SW480 (cell line): ENCODE data around the gene ANKRD6.

Experiments used
- DNase-seq: peaks from one replicate; pipeline ENCODE4 v3.0.0-alpha.2; 2016; ENCODE audit warnings: low spot score

The ANKRD6 gene

DNA sequence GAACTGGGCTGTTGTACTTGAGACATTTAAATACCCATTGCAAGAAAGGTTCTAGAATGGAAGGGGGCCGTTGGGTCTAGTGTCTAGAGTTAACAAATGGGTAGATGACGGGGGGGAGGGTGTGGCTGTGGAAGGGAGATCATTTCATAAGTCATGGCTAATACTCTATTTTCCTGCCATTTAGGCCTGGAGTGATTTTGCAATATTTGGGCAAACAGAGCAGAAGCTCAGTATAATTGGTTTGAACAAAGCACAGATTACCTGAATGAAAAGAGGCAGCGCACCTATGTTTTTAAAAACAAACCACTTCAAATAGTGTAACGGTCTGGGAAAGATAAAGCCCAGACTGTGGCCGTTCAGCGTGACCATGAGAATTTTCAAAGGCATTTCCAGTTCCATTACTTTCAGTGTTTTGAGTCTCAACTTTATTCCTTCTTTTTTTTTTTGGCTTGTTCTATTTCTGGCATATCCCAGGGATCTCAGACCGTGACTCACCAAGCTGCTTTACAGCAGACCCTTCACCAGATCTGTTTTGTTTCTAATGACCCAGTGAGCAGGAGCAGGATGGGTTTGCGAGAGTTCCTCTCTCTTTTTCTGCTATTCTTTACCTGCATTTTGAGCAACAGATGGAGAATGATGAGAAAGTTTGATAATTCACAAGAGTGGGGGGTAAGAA lies 131.9 kb downstream of the ANKRD6 start:
- DNase-seq, result no peak

DNA sequence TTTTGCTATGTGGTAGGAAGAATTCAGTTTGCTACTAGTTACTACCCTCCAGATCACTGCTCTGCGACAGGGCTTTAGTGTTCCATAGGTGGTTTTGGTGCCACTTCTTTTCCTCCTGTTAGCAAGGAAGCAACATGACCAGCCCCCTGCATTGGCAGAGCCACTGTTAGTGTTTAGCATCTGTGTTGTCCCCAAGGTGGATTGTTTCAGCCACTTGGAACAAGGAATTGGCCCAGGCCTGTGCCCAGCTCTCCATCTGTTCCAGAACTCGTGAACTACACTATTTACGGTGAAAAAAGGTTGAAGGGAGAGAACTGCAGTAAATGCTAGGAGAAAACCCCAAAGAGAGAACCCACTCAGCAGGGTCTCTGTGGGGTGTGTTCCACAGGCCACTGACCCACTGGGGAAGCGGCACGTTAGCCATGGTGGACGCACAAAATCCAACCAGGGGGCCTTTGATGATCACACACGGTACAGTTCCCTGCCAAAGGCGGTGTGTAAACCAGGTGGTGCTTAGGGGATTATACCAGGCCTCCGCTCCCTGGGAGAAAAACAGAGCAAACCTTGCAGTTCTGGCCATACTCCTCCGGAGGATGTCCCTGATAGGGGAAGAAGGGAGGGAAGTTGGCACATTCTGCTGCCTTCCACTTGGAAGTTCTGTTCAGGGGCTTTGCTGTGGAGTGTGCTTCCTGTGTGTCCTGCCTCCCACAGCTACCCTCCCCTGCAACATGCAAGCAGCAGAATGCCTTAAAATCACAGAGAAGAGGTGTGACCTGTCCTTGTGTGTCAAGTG lies 133.3 kb downstream of the ANKRD6 start:
- no peak for DNase-seq

DNA sequence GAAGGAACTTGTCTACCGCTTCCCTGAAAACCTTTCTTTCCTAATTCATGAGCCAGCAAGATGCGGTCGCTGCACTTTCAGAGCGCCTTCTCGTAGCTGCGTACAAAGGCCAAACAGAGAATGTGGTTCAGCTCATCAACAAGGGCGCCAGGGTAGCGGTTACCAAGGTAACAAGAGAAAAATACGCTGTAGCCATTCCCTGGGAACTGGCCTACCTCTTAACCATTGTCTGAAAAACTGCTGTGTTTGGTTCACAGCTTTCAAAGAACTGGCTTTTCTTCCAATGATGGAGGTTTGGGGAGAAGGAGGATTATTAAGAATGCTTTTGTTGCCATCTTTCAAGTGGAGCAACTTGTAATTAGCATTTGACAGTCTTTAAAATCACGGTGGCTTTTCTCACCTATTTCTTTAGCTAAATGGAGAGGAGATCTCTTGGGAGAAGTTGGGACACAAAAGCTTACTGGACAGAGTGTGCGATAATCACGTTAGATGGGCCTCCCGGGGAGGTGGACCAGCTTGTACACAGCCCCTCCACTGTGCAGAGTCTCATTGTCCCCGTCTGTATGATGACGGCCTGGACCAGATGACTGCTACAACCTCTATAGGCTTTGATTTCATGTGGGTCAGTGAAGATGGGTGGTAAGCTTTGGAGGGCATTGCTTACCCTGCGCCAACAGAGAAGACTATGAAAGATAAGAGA lies 134.1 kb downstream of the ANKRD6 start:
- no peak for DNase-seq

DNA sequence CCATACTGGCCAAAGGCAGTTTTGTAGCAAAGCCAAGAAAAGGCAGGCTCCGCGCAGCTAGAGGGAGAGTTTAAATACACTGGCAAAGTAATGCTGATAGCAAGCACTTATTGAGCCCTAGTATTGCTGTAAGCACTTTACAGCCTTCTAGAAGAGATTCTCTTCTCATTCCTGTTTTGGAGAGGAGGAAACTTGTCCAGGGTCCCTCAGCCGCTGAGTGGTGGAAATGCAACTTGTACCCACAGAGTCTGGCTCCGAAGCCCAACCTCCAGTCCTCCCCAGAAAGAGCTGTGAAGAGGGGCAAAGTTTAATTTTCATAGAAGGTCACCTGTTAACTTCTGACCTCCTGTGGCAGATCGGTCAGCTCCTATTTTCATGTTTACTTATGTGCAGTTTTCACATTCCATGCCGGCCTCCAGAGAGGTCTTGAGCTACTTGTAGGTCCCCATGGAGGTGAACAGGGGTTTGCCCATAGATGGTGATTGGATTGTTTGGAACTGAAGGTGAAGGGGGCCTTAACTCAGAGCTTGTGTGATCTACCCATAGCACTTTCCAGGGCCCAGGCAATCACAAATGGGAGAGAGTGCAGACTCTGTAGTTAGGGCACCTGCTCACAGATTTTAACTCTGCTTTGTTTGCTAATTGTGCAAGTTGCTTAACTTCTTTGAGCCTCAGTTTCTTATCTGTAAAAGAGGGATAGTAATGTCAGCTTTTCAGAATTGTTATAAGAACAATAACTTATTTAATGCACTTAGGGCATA lies 134.9 kb downstream of the ANKRD6 start:
- DNase-seq, result no peak

DNA sequence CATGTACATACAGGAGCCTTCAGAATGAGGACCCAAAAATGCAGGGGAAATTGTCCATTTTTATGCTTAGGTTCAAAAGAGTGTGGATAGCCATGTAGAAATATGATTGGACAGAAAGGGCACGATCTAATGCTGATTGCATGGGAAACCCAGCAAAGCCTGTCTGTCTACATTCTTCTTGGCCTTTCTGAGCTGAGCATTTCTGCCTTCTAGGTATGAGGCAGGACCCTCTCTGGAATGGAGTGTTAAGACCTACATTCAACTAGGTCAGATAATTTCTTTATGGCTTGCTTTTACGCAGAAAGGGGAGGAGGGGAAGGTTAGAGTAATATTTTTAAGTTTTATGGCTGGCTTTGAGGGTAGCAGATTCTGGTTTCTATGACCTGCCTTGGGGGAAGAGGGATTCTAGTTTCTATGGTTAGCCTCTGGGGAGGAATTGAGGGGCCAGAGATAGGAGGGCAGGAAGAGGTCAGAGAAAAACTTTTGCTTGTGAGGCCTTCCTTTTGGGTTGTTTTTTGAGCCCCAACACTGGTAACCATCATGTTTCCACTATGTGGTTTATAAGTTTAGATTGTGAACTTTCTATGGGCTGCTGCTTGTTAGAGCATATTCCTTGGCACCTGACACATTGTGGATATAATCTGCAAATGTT lies 142.1 kb downstream of the ANKRD6 start:
- DNase-seq, result no peak

DNA sequence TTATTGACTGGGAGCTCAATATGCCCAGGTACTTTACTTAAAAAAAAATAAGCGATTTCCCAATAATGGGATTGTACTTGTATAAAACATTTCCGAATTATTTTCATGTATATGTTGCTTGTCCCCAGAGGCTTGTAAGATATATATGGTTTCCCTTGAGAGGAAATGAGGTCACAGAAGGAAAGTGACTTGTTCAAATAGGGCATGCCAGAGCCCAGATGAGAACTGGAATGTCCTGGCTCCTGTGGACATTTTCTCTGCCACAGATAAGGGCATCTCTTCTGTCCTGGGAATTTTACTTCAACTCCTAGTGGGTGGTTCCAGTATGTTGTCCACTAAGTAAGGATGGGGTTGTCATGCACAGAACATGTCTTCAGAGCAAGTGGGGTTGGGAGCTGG lies 142.6 kb downstream of the ANKRD6 start:
- no peak for DNase-seq

DNA sequence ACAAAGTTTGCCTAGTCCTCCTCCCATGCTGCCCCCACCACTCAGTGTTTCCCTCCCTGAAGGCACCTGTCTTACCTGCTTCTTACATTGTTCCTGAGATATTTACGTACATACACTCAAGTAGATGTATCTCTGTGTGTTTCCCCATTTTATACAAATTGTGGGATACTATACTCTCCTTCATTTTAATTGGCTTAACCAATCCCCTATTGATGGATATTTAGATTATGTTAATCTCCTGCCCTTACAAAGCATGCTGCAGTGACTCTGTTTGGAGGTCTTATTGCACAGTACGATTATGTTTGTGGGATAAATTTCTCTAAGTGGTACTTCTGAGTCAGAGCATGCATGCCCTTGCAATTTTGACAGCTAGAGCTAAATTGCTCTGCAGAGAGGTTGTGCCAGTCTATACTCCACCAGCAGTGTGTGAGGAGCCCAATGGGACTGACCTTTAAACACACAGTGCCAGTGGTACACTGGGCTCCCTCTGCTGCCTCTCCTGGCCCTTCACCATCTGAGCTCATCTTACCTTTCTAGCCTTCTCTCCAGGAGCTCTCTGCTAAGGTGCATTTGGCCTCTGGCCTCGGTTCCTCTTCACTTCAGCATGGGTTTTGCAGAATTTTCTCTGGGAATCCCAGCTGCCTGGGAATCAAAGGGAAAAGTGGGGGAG lies 148.2 kb downstream of the ANKRD6 start:
- no peak for DNase-seq

DNA sequence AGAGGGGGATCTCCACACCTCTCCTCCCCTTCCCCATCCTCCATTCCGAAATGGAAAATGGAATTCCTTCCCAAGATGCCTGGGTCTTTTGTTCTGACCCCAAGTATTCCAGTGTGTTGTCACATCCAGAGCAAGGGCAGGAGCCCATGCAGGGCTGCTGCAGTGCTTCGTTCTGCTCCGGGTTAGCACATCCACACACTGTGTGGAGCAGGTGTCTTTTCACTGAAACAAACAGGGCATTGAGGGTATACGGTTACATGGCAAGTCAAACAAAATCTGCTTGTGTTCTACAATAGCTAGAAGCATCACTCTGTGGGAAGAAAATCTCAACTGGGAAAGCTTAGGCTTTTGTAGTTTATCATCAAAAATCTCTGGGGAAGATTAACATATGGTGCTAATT lies 148.7 kb downstream of the ANKRD6 start:
- DNase-seq, result no peak

DNA sequence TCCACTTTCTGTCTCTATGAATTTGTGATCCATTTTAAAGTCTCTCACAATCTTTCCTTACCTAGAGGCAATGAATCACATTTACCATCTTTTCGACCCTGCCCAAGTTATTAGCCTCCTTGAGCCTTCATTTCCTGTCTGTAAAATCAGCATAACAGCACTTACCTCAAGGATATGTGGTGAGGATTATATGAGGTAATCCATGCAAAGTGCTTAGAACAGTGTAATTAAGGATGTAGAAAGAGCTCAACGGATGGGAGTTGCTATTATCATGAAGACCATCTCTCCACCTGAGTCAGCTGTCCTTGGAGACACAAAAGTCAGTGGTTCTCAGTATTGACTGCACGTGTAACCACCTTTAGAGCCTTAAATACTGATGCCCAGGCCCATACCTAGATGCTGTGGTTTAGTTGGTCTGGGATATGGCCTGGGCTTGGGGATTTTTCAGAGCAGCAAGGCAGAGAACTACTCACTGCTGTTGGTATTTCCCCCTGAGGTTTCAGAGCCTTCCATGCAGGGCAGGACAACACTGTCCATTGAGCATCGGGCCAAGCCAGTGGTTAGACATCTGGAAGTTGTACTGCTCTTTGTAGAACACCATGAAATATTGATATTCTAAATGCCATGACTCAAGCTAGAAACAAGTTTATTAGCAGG lies 149.8 kb downstream of the ANKRD6 start:
- DNase-seq, result no peak

DNA sequence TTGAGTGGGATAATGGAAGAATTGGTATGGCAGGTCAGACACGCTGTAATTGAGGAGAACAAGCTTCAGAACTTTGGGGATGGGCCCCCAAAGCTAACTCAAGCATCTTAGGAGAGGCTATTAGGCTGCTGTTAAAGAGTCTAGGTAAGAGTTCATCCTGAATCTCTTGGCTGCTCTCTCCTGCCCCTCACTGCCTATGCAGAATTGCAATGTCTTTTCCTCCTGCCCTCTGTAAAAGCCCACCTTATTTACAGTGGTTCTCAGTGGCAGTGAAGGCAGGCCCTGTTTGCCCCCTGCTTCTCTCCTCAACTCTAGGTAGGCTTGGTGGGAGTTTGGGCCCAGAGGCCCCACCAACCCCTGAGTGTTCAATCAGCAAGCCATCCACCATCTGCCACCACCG lies 150.6 kb downstream of the ANKRD6 start:
- DNase-seq, result no peak

DNA sequence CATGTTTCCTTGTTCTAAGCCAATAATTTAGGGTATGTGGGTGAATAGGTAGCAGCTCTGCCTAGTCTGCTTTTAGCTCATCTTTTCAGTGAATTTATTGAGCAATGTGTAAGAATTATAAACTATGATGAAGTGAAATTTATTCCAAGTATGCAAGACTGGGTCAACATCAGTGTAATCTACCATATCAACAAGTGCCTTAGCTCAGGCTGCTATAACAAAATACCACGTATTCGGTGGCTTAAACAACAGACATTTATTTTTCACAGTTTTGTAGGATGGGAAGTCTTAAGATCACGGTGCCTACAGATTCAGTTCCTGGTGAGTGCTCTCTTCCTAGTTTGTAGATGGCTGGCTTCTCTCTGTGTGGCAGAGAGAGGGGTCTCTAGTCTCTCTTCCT lies 151.6 kb downstream of the ANKRD6 start:
- no peak for DNase-seq

DNA sequence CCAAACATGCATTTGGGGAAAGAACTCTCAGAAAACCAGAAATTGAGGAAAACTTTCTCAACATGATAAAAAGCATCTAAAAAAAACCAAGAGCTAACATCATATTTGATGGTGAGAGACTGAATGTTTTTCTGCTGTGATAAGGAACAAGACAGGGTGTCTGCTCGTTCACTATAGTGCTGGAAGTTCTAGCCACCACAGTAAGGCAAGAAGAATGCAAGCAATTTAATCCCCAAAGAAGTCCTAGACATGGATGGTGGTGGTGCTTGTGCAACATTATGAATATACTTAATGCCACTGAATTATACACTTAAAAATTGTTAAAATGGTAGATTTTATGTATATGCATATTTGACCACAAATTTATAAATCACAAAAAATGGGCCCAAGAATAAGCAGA lies 152.2 kb downstream of the ANKRD6 start:
- DNase-seq, result no peak

DNA sequence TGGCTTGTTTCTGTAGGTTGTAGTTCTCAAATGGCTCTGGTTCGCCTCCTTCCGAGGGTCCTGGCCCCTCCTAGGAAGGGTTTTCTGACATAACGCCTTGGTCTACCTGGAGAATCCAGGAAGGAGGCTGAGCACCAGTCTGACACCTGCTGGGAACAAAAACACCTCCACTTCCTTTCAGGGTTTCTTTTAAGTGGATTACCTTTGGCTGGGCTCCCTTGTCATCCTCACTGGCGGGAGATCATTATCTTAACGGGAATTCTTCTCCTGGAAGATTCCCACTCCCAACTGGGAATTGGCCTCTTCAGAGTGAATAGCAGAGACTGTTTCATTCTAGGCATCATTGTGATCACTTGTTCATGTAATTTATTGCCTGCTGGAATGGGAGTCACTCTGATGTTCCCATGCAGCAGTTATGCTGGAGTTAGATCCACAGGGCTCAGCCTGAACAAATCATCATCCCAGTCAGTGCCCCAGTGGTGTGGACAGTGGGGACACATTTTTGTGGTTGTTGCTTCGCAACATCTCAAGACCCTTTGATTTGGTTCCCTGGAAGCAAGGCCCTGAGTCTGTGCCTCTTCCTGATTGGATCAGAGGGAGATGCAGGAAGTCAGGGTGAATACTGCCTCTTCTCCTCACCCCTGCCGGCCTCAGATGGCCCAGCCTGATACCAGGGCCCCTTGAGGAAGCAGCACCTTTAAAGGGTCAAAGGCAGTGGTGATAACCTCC lies 156.5 kb downstream of the ANKRD6 start:
- no peak for DNase-seq

DNA sequence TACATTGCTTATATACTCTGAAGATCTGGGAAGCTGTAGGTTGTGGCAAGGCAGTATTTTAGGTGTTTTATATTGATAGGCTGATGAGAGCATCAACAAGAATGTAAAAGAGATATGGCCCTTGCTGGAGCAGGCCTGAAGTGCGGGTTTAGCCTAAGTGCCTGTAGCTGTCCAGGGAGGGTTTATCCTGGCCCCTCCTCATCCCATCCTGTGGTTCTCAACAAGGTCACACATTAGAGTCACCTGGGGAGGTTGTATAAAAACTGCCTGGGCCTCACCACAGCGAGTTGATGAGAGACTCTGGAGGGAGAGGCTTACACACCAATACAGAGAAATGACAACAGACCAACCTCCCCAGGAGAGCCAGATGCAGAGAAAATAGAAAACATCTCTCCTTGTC lies 157.2 kb downstream of the ANKRD6 start:
- DNase-seq, result no peak

DNA sequence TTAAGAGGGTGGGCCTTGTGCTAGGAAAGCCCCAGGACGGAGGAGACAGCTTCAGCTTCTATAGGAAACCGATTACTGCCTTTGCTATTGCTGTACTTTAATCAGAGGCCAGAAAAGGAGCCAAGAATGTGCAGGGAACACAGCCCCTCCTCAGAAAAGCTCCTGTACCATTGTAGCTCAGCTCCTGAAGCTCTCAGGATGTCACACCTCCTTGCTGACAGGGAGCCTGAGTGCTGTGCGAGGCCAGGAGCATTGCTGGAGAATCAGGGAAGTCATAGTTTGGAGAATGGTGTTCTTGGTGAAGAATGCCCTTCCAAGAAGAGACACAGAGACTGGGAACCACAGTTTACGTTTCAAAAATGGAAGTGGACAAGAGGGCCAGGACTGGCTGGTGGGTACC lies 158.8 kb downstream of the ANKRD6 start:
- DNase-seq, result no peak

DNA sequence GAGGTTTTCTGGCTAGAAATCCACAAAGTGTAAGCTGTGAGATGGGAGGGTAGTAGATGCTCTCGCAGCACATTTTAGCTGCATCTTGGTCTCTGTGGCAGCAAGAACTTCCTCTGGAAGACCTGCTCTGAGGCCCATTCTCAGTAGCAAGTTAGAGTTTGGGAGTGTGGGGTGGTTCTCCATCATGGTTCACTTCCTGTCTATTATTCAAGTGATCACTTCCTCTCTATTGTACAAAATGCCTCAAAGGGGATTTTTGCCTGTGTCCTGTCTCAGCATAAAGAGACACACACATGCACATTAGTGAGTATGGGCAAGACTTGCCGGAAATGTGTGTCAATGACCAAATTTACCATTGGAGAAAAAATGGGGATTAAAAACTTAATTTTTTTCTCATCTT lies 163.1 kb downstream of the ANKRD6 start:
- DNase-seq, result no peak

DNA sequence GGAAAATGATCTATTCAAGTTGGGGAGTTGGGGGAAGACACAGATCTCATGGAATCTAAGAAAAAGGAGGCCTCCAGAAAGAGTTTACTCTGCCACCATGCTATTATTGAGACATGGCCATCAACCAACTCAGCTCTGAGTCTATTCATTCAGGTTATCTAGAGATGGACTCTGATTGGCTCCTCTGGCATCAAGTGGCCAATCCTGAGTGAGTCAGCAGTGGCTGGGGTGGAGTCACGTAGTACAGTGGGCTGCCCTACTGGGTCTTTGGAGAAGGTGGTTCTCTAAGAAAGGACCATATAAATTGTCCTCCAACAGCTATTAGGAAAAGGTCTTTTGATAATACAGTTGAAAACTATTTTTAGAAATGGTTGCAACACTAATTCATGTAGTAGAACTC lies 163.5 kb downstream of the ANKRD6 start:
- DNase-seq, result no peak

DNA sequence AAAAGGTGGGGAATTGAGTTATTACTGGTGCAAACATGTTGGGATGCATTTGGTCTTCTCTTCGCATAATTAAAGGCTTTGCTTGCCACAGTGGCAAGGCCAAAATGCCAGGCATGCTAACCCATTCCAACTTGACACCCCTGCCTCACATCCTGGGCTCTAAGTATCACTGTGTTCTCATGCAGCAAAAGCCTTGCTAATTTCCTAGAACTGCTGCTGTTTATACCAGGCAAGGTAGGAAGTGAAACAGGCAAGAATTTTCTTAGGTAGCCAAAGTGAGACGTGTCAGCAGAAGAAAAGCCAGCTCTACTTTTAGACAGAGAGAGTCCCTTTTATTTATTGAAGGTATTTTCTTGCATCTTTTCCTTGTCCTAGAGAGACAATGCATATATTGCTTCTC lies 164.4 kb downstream of the ANKRD6 start:
- no peak for DNase-seq

DNA sequence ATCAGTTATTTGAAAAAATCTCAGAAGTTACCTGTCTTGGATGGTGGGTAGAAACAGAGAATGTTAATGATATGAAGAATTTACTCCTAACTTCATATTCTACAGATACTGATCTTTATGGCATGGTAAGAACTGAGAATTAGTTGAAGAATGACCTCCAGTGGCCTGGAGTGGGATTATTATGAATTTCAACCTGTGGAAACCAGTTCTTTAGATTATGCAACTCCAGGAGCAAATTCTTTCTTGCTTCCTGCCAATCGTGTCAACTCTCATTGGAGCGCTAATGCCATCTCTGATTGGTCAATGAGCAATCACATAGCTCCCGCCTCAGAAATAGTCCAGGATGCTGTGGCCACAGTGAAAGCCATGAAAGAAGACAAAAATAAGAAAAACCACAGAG lies 165.0 kb downstream of the ANKRD6 start:
- peak; percentile 42 for DNase-seq

DNA sequence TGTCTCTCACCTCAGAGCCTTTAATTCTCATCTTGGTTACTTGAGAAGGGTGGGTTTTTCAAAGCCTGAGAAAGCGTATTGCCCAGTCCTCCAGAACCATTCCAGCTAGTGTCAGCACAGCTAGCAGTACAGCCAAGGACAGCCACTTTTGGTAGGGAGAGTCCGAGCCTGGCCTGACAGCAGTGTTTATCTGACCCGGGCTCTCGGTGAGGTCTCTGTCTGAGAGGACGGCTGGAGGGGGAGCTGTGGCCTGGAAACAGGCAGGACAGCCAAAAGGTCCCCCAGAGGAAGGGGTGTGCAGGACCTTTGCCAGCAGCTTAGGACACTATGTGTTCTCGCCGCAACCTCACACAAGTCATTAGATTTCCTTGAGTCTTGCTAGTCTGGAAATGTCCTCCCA lies 166.8 kb downstream of the ANKRD6 start:
- no peak for DNase-seq
